B cell (primary cell): Measurements from ENCODE around the gene SH2D4B. TPM values are rescaled to one million over a fixed set of nuclear protein-coding genes. Genes with fewer than 3 reads are reported as not detected.
A peak's percentile ranks its signal among the peaks of the same experiment; 100 is the strongest.
"Not testable (repeated sequence)": the region's sequence is repeated elsewhere in the genome, so short reads cannot be mapped to it uniquely, and the experiment has no call there.

Source experiments
- ATAC-seq: fragments of 200-7000 bp; cut with Tn5 transposase; one replicate; pipeline ENCODE4 v1.10.0; 2021; ENCODE audit warnings: low read depth, mild to moderate bottlenecking, moderate number of reproducible peaks, moderate library complexity
- CTCF ChIA-PET: fragments of 350-600 bp; sonication (Branson Sonifier 250); formaldehyde crosslinking; loops from one replicate; lab custom pipeline; 2021; ENCODE audit warnings: antibody characterized with exemption, inconsistent platforms; lab: Charles Lee
- POLR2A ChIA-PET: fragments of 350-600 bp; sonication (Branson Sonifier 250); formaldehyde crosslinking; loops from one replicate; lab custom pipeline; 2021; ENCODE audit warnings: antibody characterized with exemption; lab: Charles Lee
- DNase-seq: peaks from one replicate; pipeline ENCODE4 v3.0.0; 2013
- H2AFZ ChIP-seq: 2 replicates; pipeline ENCODE4 v1.6.1; 2012; ENCODE audit warnings: mild to moderate bottlenecking, low read depth, low read length; ENCODE audit not compliant: insufficient read depth, poor library complexity, severe bottlenecking
- H3K27ac ChIP-seq, 2 donors: 1 replicate in 1 of 2; 2 replicates in 1 of 2; pipeline ENCODE4 v1.5.1; 2012 to 2013; ENCODE audit warnings: low read length in 2 of 2, mild to moderate bottlenecking in 2 of 2, moderate library complexity in 1 of 2
- H3K27me3 ChIP-seq, 4 experiments: fragments of 200-600 bp in 1 of 4; sonication (generic) in 1 of 4; replicated peaks in 1 of 4; 1 replicate in 2 of 4; 2 replicates in 2 of 4; pipeline versions ENCODE4 v1.6.1 to v1.7.0; 2013 to 2016; ENCODE audit warnings: low read length in 3 of 4, mild to moderate bottlenecking in 2 of 4, mixed read lengths in 1 of 4, moderate library complexity in 1 of 4; ENCODE audit not compliant: insufficient read depth in 4 of 4, control insufficient read depth in 3 of 4; ENCODE audit errors: control extremely low read depth in 1 of 4
- H3K36me3 ChIP-seq, 2 experiments: replicated peaks in 1 of 2; 1 replicate in 1 of 2; 2 replicates in 1 of 2; pipeline versions ENCODE4 v1.6.1 to v1.7.1; 2013; ENCODE audit warnings: low read length in 1 of 2; ENCODE audit not compliant: insufficient read depth in 2 of 2, control insufficient read depth in 1 of 2; ENCODE audit errors: control extremely low read depth in 1 of 2, extremely low read depth in 1 of 2
- H3K4me1 ChIP-seq, 2 donors: fragments of 200-600 bp in 1 of 2; sonication (generic) in 1 of 2; 1 replicate in 1 of 2; 2 replicates in 1 of 2; pipeline versions ENCODE4 v1.5.1 to v1.6.1; 2013 to 2017; ENCODE audit warnings: low read length in 2 of 2; ENCODE audit not compliant: control insufficient read depth in 2 of 2, insufficient read depth in 2 of 2
- H3K4me2 ChIP-seq: replicated peaks from 2 replicates; pipeline ENCODE3; 2012; ENCODE audit warnings: mild to moderate bottlenecking, low read depth, low read length; ENCODE audit not compliant: poor library complexity, severe bottlenecking
- H3K4me3 ChIP-seq, 5 experiments: fragments of 200-600 bp in 1 of 5; sonication (generic) in 1 of 5; 1 replicate in 3 of 5; 2 replicates in 2 of 5; pipeline versions ENCODE4 v1.5.1 to v1.7.0; 2011 to 2016; ENCODE audit warnings: low read length in 4 of 5, mild to moderate bottlenecking in 4 of 5, low read depth in 2 of 5, control low read depth in 1 of 5, moderate library complexity in 1 of 5; ENCODE audit not compliant: insufficient read depth in 1 of 5; ENCODE audit errors: control extremely low read depth in 1 of 5, extremely low read depth in 1 of 5
- H3K79me2 ChIP-seq: fragments of 200-600 bp; sonication (generic); one replicate; pipeline ENCODE4 v1.6.0; 2016; ENCODE audit warnings: low read length; ENCODE audit not compliant: control insufficient read depth, insufficient read depth
- H3K9ac ChIP-seq: fragments of 200-600 bp; sonication (generic); 2 replicates; pipeline ENCODE4 v1.6.1; 2017; ENCODE audit warnings: mild to moderate bottlenecking, low read length, moderate library complexity
- H3K9me3 ChIP-seq, 3 donors: one replicate each; pipeline versions ENCODE4 v1.6.1 to v1.7.1; 2013; ENCODE audit warnings: low read length in 2 of 3; ENCODE audit not compliant: control insufficient read depth in 2 of 3, insufficient read depth in 1 of 3; ENCODE audit errors: control extremely low read depth in 1 of 3
- H4K20me1 ChIP-seq: 2 replicates; pipeline ENCODE4 v1.6.0; 2012; ENCODE audit warnings: mild to moderate bottlenecking, low read length; ENCODE audit not compliant: insufficient read depth, control insufficient read depth, poor library complexity, severe bottlenecking
- H3K27ac Mint-ChIP-seq: one replicate; pipeline ENCODE4 v1.8.0; 2021; ENCODE audit warnings: mixed read lengths
- H3K27me3 Mint-ChIP-seq: one replicate; pipeline ENCODE4 v1.8.0; 2021; ENCODE audit warnings: mixed read lengths
- H3K4me1 Mint-ChIP-seq: one replicate; pipeline ENCODE4 v1.8.0; 2021; ENCODE audit warnings: mixed read lengths
- H3K4me3 Mint-ChIP-seq: one replicate; pipeline ENCODE4 v1.8.0; 2021; ENCODE audit warnings: mixed read lengths
- H3K9me3 Mint-ChIP-seq: one replicate; pipeline ENCODE4 v1.8.0; 2022; ENCODE audit warnings: mixed read lengths; ENCODE audit not compliant: insufficient read depth
- CTCF ChIP-seq: fragments of 200-600 bp; IDR thresholded peaks from one replicate; pipeline ENCODE4 v1.8.0; 2022; ENCODE audit warnings: antibody characterized with exemption, mild to moderate bottlenecking
- EZH2 ChIP-seq: IDR thresholded peaks from 2 replicates; pipeline ENCODE4 v1.6.1; 2012; ENCODE audit warnings: borderline replicate concordance, low read depth, mild to moderate bottlenecking, moderate library complexity, low read length; ENCODE audit not compliant: insufficient read depth, poor library complexity, severe bottlenecking
- WGBS: methylation state at CpG from one replicate; pipeline ENCODE4 v1.1.5; 2013; ENCODE audit warnings: missing lambda C conversion rate; ENCODE audit not compliant: insufficient coverage; 5-methylcytosine and 5-hydroxymethylcytosine counted together
- intact Hi-C: fragments of 100-400 bp; cut with micrococcal nuclease; formaldehyde crosslinking; loops from one replicate; pipeline ENCODE4 v1.10.0; 2022
- polyA plus RNA-seq: library from polyadenylated mRNA; depleted of rRNA; stranded (reverse); fragments of >200 nt; gene quantifications from 2 replicates; pipeline ENCODE4 v1.2.3, GENCODE V29; 2012
- total RNA-seq, 2 donors: library from RNA; stranded (reverse); fragments of 120-200 nt in 1 of 2; gene quantifications; 1 replicate in 1 of 2; 2 replicates in 1 of 2; pipeline versions ENCODE4 v1.2.3 to v1.2.4, GENCODE V29; 2013 to 2022

The SH2D4B gene
- total and polyA plus RNA-seq, 2 donors (not counting 1 experiment from before 2014, with no cell fraction given) = 0.09 to 0.22 TPM

GRCh38 chr10:80542652-80543318, 5.1 kb downstream of the SH2D4B start:
- ChIA-PET CTCF (interaction anchor here (0.6 to 1.0 kb wide), 2 partner anchors 55 to 176 kb away, joined by 3 to 5 read pairs; no protein-coding TSS in a partner anchor), POLR2A (no interaction called here)

GRCh38 chr10:80543319-80543672, 5.6 kb downstream of the SH2D4B start:
- H3K36me3 ChIP-seq, H3K4me3 Mint-ChIP-seq, POLR2A ChIA-PET, intact Hi-C loops, H3K27me3 Mint-ChIP-seq, H3K4me2 ChIP-seq, H3K79me2 ChIP-seq, ATAC-seq, H2AFZ ChIP-seq, H3K27me3 ChIP-seq, H3K9ac ChIP-seq, CTCF ChIA-PET, H3K27ac ChIP-seq, H3K9me3 Mint-ChIP-seq, H3K9me3 ChIP-seq, H4K20me1 ChIP-seq, H3K27ac Mint-ChIP-seq, H3K4me3 ChIP-seq, DNase-seq: not testable (repeated sequence)
- WGBS = 96% methylated on average over 11 of the region's 25 CpGs
- H3K4me1 Mint-ChIP-seq = peaks cover 40% of the 10 kb centered on the region
- H3K4me1 ChIP-seq = peaks cover 33 to 36% of the 10 kb centered on the region in 2 donors

More at GRCh38 chr10:80542652-80543318, 5.1 kb downstream of the SH2D4B start:
- no peaks in the 10 kb centered on the region for H3K9me3 ChIP-seq
- Mint-ChIP-seq H3K27ac (peak overlapping the region; percentile 50), H3K4me3 (no peak overlapping the region), H3K27me3 (no peaks in the 10 kb centered on the region), H3K9me3 (no peaks in the 10 kb centered on the region), H3K4me1 (peaks cover 40% of the 10 kb centered on the region)
- H3K27me3 ChIP-seq = peaks cover 0 to 4% (median 0%) of the 10 kb centered on the region in 4 experiments
- no peaks in the 10 kb centered on the region for H3K36me3 ChIP-seq
- intact Hi-C loops = no loop called here
- H3K4me2 ChIP-seq = no peak overlapping the region
- DNase-seq = no peak
- 100% methylated on average over 10 of the region's 19 CpGs for WGBS
- TF ChIP-seq EZH2 = no peak
- no peak for TF ChIP-seq CTCF
- H2AFZ ChIP-seq = no peak overlapping the region
- no peaks in the 10 kb centered on the region for H3K79me2 ChIP-seq
- no peak overlapping the region for H3K9ac ChIP-seq
- no peaks in the 10 kb centered on the region for H4K20me1 ChIP-seq
- ATAC-seq = no peak
- peaks cover 33 to 36% of the 10 kb centered on the region in 2 donors for H3K4me1 ChIP-seq
- H3K27ac ChIP-seq = no peak overlapping the region
- H3K4me3 ChIP-seq = no peak overlapping the region
